Body of pancreas (tissue), 4 donors: ENCODE data around the gene SLC39A7.

Experiments
- POLR2A ChIP-seq, 3 donors: fragments of 450-650 bp; IDR thresholded peaks; one replicate each; pipeline ENCODE4 v1.6.1; 2016; ENCODE audit warnings: antibody characterized with exemption in 3 of 3, mild to moderate bottlenecking in 2 of 3
- TF ChIP-seq, protein P1 (sequence below), 7 experiments: fragments of 450-650 bp in 4 of 7; fragments of 200-600 bp in 3 of 7; sonication (generic) in 3 of 7; IDR thresholded peaks; one replicate each; pipeline ENCODE4 v1.5.1; 2016 to 2019; ENCODE audit warnings: antibody characterized with exemption in 7 of 7

DNA sequence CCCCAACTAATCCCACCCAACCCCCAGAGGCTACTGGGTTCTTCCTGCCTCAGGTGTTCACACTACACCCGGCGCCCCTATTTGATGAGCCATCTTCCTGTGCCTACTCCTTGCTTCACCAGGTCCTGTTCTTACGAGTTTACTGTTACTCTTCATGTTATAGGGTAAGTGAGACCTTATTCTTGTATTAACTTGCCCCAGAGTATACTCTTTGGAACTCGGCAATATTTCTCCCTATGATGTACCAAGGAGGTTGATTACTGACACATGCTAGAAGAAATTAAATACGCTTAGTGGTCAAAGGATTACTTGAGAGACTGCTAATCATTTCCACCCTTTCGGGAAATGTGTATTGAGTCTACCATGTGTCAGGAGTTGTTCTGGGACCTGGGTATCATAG is 16.6 kb downstream of the SLC39A7 start:
- TF ChIP-seq, protein P1, sequence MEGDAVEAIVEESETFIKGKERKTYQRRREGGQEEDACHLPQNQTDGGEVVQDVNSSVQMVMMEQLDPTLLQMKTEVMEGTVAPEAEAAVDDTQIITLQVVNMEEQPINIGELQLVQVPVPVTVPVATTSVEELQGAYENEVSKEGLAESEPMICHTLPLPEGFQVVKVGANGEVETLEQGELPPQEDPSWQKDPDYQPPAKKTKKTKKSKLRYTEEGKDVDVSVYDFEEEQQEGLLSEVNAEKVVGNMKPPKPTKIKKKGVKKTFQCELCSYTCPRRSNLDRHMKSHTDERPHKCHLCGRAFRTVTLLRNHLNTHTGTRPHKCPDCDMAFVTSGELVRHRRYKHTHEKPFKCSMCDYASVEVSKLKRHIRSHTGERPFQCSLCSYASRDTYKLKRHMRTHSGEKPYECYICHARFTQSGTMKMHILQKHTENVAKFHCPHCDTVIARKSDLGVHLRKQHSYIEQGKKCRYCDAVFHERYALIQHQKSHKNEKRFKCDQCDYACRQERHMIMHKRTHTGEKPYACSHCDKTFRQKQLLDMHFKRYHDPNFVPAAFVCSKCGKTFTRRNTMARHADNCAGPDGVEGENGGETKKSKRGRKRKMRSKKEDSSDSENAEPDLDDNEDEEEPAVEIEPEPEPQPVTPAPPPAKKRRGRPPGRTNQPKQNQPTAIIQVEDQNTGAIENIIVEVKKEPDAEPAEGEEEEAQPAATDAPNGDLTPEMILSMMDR (IDR thresholded peaks at IDR 0.05) = no peak
- no peak for TF ChIP-seq POLR2A (IDR thresholded peaks at IDR 0.05)
